K562 (cell line): Measurements from ENCODE around the gene SETD5. TPM values are rescaled to one million over a fixed set of nuclear protein-coding genes. Genes with fewer than 3 reads are reported as not detected.

ENCODE experiments used
- BCL6 ChIP-seq: fragments of 250-450 bp; sonication (Bioruptor Pico); IDR thresholded peaks from 2 replicates; pipeline ENCODE4 v1.4.0; 2020
- CBFB ChIP-seq: sonication (generic); formaldehyde crosslinking; IDR thresholded peaks from 2 replicates; pipeline ENCODE4 v1.4.0; 2020; ENCODE audit warnings: mild to moderate bottlenecking, missing genetic modification reagents
- CCNT2 ChIP-seq: IDR thresholded peaks from 2 replicates; pipeline ENCODE4 v1.6.1; 2011; ENCODE audit warnings: borderline replicate concordance, low read depth, mild to moderate bottlenecking, moderate library complexity, mixed read lengths, low read length; ENCODE audit not compliant: insufficient read length; ENCODE audit errors: extremely low read depth
- ETS1 ChIP-seq: conservative IDR thresholded peaks from 2 replicates; pipeline ENCODE4 v1.6.1; 2011; ENCODE audit warnings: low read depth, mild to moderate bottlenecking, low read length; ENCODE audit not compliant: control insufficient read depth
- FOSL1 ChIP-seq: fragments of 200-800 bp; sonication (Bioruptor generic); conservative IDR thresholded peaks from 2 replicates; pipeline ENCODE4 v1.6.1; 2016; ENCODE audit warnings: missing genetic modification characterization, missing compliant biosample characterization
- GATAD2A ChIP-seq: fragments of 450-650 bp; IDR thresholded peaks from 2 replicates; pipeline ENCODE4 v1.6.1; 2017
- HDAC6 ChIP-seq: IDR thresholded peaks from 2 replicates; pipeline ENCODE4 v1.6.1; 2012; ENCODE audit warnings: low read depth, mild to moderate bottlenecking, control low read depth, inconsistent platforms, low read length, moderate library complexity
- KDM5B ChIP-seq: fragments of 200-600 bp; sonication (generic); IDR thresholded peaks from 2 replicates; pipeline ENCODE4 v1.6.1; 2012; ENCODE audit warnings: low read depth, mild to moderate bottlenecking, moderate library complexity, low read length, control low read depth, inconsistent platforms; ENCODE audit not compliant: insufficient replicate concordance
- LCOR ChIP-seq: sonication (generic); formaldehyde crosslinking; IDR thresholded peaks from 2 replicates; pipeline ENCODE4 v1.8.0; 2022; ENCODE audit warnings: mild to moderate bottlenecking, missing genetic modification reagents
- NUFIP1 ChIP-seq: fragments of 450-650 bp; IDR thresholded peaks from 2 replicates; pipeline ENCODE4 v1.6.1; 2018; ENCODE audit not compliant: partially characterized antibody
- POLR2H ChIP-seq: IDR thresholded peaks from 2 replicates; pipeline ENCODE4 v1.6.1; 2016; ENCODE audit warnings: missing genetic modification characterization, low read depth, mild to moderate bottlenecking, control low read depth, missing compliant biosample characterization, moderate library complexity
- PPARD ChIP-seq: fragments of 250-450 bp; sonication (Bioruptor Pico); IDR thresholded peaks from 2 replicates; pipeline ENCODE4 v1.8.0; 2022; ENCODE audit warnings: inconsistent platforms, mild to moderate bottlenecking, moderate library complexity
- SMARCA4 ChIP-seq: fragments of 450-650 bp; IDR thresholded peaks from 2 replicates; pipeline ENCODE4 v1.6.1; 2016
- SREBF1 ChIP-seq: fragments of 150-350 bp; IDR thresholded peaks from 2 replicates; pipeline ENCODE4 v1.6.1; 2014; ENCODE audit warnings: antibody characterized with exemption, low read depth, low read length, borderline replicate concordance
- SREBF2 ChIP-seq: sonication (generic); formaldehyde crosslinking; IDR thresholded peaks from 2 replicates; pipeline ENCODE4 v1.4.0; 2020; ENCODE audit warnings: mild to moderate bottlenecking, missing genetic modification reagents
- ZFP91 ChIP-seq: sonication (generic); formaldehyde crosslinking; IDR thresholded peaks from 2 replicates; pipeline ENCODE4 v1.8.0; 2022; ENCODE audit warnings: mild to moderate bottlenecking, missing genetic modification reagents
- ZHX1 ChIP-seq: fragments of 150-350 bp; conservative IDR thresholded peaks from 2 replicates; pipeline ENCODE4 v1.6.1; 2014; ENCODE audit warnings: low read length
- ZNF121 ChIP-seq: sonication (generic); formaldehyde crosslinking; conservative IDR thresholded peaks from 2 replicates; pipeline ENCODE4 v1.8.0; 2022; ENCODE audit warnings: missing genetic modification reagents
- ZNF212 ChIP-seq: fragments of 450-650 bp; formaldehyde crosslinking; IDR thresholded peaks from 2 replicates; pipeline ENCODE4 v1.4.0; 2020; ENCODE audit warnings: mild to moderate bottlenecking
- ZNF584 ChIP-seq: fragments of 200-800 bp; sonication (Bioruptor generic); IDR thresholded peaks from 2 replicates; pipeline ENCODE4 v1.6.1; 2016; ENCODE audit warnings: low read depth, mild to moderate bottlenecking, missing genetic modification characterization, missing compliant biosample characterization
- ZNF668 ChIP-seq: fragments of 250-450 bp; sonication (Bioruptor Pico); IDR thresholded peaks from 2 replicates; pipeline ENCODE4 v1.8.0; 2022; ENCODE audit warnings: mild to moderate bottlenecking, inconsistent platforms
- polyA plus RNA-seq, 8 experiments: library from polyadenylated mRNA; depleted of rRNA in 4 of 8; stranded (reverse) in 5 of 8; unstranded in 3 of 8; fragments of >200 nt; fragmentation: Nextera tagmentation in 2 of 8; fragmentation: Illumina TruSeq in 1 of 8; extraction: Ambion mirVana in 2 of 8; extraction: Trizol in 1 of 8; gene quantifications; 2 replicates each; pipeline versions ENCODE4 v1.2.1 to v1.2.3, GENCODE V29; 2011 to 2014; ENCODE audit warnings: inconsistent platforms in 1 of 8, missing spikeins in 1 of 8
- total RNA-seq, 7 experiments: library from RNA; depleted of rRNA in 6 of 7; stranded (reverse); fragments of >200 nt in 6 of 7; fragmentation: Illumina TruSeq in 2 of 7; extraction: Trizol in 2 of 7; gene quantifications; 2 replicates each; pipeline versions ENCODE4 v1.2.1 to v1.2.3, GENCODE V29; 2011 to 2021; ENCODE audit warnings: low replicate concordance in 1 of 7

Gene SETD5
- total and polyA plus RNA-seq, 9 of the 15 experiments (the other 6 are each of a cell fraction or from before 2014, with no cell fraction given) = 20.8 to 135 (median 87.2) TPM

- TF ChIP-seq ZFP91 (CRISPR knock-in tag) (no peak), NUFIP1 (no peak), ZNF584 (no peak), ZNF121 (CRISPR knock-in tag) (peak; percentile 85), KDM5B (no peak), ETS1 (no peak), POLR2H (tag) (no peak), SREBF1 (no peak), ZHX1 (no peak), HDAC6 (no peak), BCL6 (no peak), SREBF2 (no peak), FOSL1 (tag) (peak; percentile 71), PPARD (CRISPR knock-in tag) (no peak), GATAD2A (0 out of 2 replicates have a peak, but pooled peaks have one; percentile 46), CBFB (no peak), CCNT2 (no peak), ZNF668 (CRISPR knock-in tag) (no peak), LCOR (CRISPR knock-in tag) (no peak), SMARCA4 (0 out of 2 replicates have a peak, but pooled peaks have one; percentile 62), ZNF212 (CRISPR knock-in tag) (no peak)
These were observed 23.6 kb downstream of the SETD5 start (continued) for GRCh38 chr3:9420850-9421549.
